Stimulated activated memory B cell treated with anti-CD40 and anti-IgM and Interleukin-4, amounts not matched to agents 10 μg/mL and 1 μg/mL and 100 μg/mL, for 72 hours (primary cell): Measurements from ENCODE around the gene PFKL.
A peak's percentile ranks its signal among the peaks of the same experiment; 100 is the strongest.
"Not testable (repeated sequence)": the region's sequence is repeated elsewhere in the genome, so short reads cannot be mapped to it uniquely, and the experiment has no call there.

Source experiments
- ATAC-seq: fragments of 150-1000 bp; cut with Tn5 transposase; 2 replicates; pipeline ENCODE4 v1.10.0; 2021
- H3K27ac Mint-ChIP-seq: one replicate; pipeline ENCODE4 v1.8.0; 2022; ENCODE audit warnings: mild to moderate bottlenecking, mixed read lengths
- H3K27me3 Mint-ChIP-seq: one replicate; pipeline ENCODE4 v1.8.0; 2022; ENCODE audit warnings: mixed read lengths
- H3K36me3 Mint-ChIP-seq: one replicate; pipeline ENCODE4 v1.8.0; 2022; ENCODE audit warnings: mixed read lengths
- H3K4me1 Mint-ChIP-seq: one replicate; pipeline ENCODE4 v1.8.0; 2022; ENCODE audit warnings: mixed read lengths
- H3K4me3 Mint-ChIP-seq: one replicate; pipeline ENCODE4 v1.8.0; 2022; ENCODE audit warnings: mild to moderate bottlenecking, moderate library complexity, mixed read lengths
- H3K9me3 Mint-ChIP-seq: one replicate; pipeline ENCODE4 v1.8.0; 2022; ENCODE audit warnings: mixed read lengths

Gene PFKL

DNA sequence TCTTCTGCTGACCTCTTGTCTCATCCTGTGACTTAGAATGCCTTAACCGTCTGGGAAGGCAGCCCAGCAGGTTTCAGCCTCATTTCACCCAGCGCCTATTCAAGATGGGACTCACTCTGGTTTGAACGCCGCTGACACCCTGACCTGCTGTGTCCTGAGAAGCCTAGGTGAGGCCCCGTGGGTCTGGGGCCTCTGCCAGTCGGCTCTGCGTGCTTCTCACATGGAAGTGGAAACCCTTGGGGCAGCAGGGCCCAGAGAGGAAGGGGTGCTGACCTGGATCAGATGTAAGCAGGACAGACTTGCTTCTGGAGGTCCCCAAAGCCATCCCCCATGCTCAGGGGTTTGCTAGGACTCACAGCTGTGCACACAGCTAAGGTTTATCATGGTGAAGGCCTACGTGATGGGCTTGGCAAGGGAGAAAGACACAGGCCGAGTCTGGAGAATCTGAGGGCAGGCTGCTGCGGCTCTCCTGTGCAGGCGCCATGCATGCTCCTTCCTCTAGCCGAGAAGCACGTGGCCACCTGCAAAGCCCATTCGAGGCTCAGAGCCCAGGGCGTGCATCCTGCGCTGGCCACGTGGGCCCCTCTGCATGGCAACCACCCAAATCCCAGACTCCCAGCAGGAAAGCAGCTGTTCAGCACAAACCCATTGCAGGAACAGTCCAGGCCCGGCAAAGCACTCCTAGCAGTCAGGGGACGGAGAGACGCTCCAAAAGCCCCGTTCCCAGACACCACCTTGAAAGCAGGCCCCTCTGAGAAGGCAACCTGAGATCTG, 57.4 kb downstream of the PFKL start:
- Mint-ChIP-seq H3K9me3 (no peaks in the 10 kb centered on the region), H3K27ac (no peak overlapping the region), H3K4me1 (peaks cover 52% of the 10 kb centered on the region), H3K27me3 (no peaks in the 10 kb centered on the region), H3K4me3 (no peak overlapping the region), H3K36me3 (peaks cover 7% of the 10 kb centered on the region)
- ATAC-seq, result no peak

DNA sequence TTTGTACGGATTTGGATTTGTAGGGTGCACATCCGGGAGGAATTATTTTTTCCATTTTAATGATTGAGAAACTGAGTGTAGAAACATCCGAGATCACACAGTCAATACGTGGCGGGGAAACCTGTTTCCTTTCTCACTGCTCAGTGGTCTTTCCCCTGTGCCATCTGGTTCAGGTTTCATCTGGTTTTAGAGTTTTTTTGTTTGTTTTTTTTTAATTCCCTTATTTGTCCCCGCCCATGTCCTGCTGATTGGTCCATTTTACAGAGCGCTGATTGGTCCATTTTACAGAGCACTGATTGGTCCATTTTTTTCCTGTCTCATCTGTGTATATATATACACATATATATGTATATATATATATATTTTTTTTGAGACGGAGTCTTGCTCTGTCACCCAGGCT, 59.5 kb downstream of the PFKL start:
- Mint-ChIP-seq H3K4me1 (peaks cover 30% of the 10 kb centered on the region), H3K27me3 (no peaks in the 10 kb centered on the region), H3K27ac (no peak overlapping the region), H3K9me3 (peaks cover 5% of the 10 kb centered on the region), H3K36me3 (peaks cover 15% of the 10 kb centered on the region), H3K4me3 (no peak overlapping the region)
- no peak for ATAC-seq

GRCh38 chr21:44360159-44360558, 60.3 kb downstream of the PFKL start:
- Mint-ChIP-seq H3K27ac (no peak overlapping the region), H3K36me3 (peaks cover 15% of the 10 kb centered on the region), H3K4me3 (no peak overlapping the region), H3K27me3 (no peaks in the 10 kb centered on the region), H3K4me1 (peaks cover 23% of the 10 kb centered on the region), H3K9me3 (peaks cover 5% of the 10 kb centered on the region)
- peak; percentile 55 for ATAC-seq

- not testable (repeated sequence) for H3K27ac Mint-ChIP-seq, ATAC-seq, H3K4me3 Mint-ChIP-seq, H3K4me1 Mint-ChIP-seq, H3K27me3 Mint-ChIP-seq, H3K9me3 Mint-ChIP-seq
- H3K36me3 Mint-ChIP-seq, result peaks cover 15% of the 10 kb centered on the region
Observed at GRCh38 chr21:44361903-44362302, 62.0 kb downstream of the PFKL start.

DNA sequence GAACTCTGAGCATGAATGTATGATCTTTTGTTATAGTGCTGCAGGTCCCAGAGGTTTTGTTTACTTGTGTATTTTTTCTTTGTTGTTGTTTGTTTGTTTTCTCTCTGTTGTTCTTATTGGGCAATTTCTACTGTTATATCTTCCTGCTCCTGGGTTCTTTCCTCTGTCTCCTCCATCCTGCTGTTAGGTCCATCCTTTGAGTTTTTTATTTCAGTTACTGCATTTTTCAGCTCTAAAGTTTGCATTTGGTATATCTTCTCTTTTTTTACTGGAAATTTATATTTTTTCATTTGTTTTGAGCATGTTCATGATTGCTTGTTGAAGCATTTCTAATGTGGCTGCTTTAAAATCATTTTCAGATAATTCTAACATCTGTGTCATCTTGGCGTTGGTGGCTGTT, 63.4 kb downstream of the PFKL start:
- H3K4me3 Mint-ChIP-seq, result no peak overlapping the region
- ATAC-seq, result no peak
- H3K27ac Mint-ChIP-seq, result no peak overlapping the region
- H3K4me1 Mint-ChIP-seq, result peaks cover 7% of the 10 kb centered on the region
- peaks cover 5% of the 10 kb centered on the region for H3K9me3 Mint-ChIP-seq
- no peaks in the 10 kb centered on the region for H3K27me3 Mint-ChIP-seq
- H3K36me3 Mint-ChIP-seq, result peaks cover 11% of the 10 kb centered on the region

DNA sequence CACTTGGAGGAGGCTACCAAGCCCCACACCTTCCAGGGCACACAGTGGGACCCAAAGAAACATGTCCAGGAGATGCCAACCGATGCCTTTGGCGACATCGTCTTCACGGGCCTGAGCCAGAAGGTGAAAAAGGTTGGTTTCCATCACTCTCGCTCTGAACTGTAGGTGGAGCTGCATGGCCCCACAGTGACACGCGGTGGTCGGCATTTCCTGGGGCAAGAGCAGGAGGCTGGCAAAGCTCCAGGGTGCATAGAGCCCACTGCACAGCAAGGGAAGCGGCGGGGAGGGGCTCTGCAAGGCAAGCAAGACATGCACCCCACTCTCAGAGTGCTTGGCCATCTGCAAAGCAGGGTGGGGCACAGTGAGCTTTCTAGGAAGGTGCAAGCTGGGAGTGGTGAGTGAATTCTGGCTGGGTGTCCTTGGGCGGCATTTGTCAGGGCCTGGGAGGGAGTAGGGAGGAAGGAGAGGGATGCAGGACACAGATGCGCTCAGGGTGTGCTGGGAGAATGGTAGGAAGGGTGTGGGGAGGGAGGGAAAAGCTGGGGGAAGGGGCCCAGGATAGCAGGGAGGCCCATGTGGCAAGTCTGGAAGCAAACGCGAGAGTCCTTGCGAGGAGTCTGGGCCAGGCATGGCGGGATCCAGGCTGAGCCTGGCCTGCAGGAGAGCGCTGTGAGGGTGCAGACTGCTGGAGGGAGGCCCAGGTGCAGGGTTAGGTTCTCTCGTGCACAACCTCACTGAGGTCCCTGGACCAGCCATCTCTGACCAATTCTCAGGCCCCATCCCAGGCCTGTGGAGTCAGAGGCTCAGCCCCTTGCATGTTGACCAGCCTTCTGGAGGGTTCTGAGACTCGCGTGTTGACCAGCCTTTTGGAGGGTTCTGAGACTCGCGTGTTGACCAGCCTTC, 64.5 kb downstream of the PFKL start:
- H3K9me3 Mint-ChIP-seq, result peaks cover 5% of the 10 kb centered on the region
- no peak overlapping the region for H3K27ac Mint-ChIP-seq
- H3K36me3 Mint-ChIP-seq, result peaks cover 8% of the 10 kb centered on the region
- peaks cover 16% of the 10 kb centered on the region for H3K4me1 Mint-ChIP-seq
- ATAC-seq, result no peak
- H3K4me3 Mint-ChIP-seq, result no peak overlapping the region
- H3K27me3 Mint-ChIP-seq, result no peaks in the 10 kb centered on the region

DNA sequence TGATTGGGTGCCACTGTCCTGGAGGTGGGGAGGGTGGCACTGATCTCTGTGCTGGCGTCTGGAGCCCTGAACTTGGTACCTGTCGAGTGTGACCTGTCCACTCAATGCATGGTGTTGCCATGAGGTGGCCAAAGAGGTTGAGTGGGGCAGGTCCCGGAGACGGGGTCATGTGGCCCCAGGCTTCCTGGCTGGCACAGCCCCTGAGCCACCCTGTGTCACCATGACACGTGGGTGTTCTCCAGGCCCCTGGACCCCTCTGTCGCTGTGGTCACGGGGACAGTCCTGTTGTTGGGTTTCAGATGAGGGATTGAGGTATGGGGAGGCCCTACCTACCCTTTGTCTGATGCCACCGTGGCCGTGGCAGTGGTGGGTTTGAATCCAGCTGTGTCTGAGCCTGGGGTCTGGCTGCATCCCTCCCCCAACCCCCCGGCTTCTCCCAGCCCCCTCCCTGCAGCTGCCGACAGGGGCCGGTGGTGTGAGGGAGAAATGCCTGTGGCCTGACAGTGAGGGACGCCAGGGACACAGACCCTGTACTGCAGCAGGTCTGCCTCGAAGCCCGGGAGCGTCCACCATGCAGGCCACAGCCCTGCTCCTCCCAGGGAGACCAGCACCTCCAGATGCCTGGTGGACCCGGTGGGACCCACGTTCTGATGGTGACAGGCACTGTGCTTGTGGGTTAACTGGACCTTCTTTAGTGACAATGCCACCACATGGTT, 65.6 kb downstream of the PFKL start:
- Mint-ChIP-seq H3K27me3 (no peaks in the 10 kb centered on the region), H3K4me3 (no peak overlapping the region), H3K4me1 (peaks cover 9% of the 10 kb centered on the region), H3K36me3 (peaks cover 8% of the 10 kb centered on the region), H3K27ac (no peak overlapping the region), H3K9me3 (peaks cover 5% of the 10 kb centered on the region)
- no peak for ATAC-seq

GRCh38 chr21:44365967-44366585, 66.2 kb downstream of the PFKL start:
- no peak overlapping the region for H3K27ac Mint-ChIP-seq
- peaks cover 9% of the 10 kb centered on the region for H3K4me1 Mint-ChIP-seq
- ATAC-seq, result no peak
- H3K4me3 Mint-ChIP-seq, result no peak overlapping the region
- H3K9me3 Mint-ChIP-seq, result peaks cover 5% of the 10 kb centered on the region
- peaks cover 8% of the 10 kb centered on the region for H3K36me3 Mint-ChIP-seq
- H3K27me3 Mint-ChIP-seq, result no peaks in the 10 kb centered on the region

DNA sequence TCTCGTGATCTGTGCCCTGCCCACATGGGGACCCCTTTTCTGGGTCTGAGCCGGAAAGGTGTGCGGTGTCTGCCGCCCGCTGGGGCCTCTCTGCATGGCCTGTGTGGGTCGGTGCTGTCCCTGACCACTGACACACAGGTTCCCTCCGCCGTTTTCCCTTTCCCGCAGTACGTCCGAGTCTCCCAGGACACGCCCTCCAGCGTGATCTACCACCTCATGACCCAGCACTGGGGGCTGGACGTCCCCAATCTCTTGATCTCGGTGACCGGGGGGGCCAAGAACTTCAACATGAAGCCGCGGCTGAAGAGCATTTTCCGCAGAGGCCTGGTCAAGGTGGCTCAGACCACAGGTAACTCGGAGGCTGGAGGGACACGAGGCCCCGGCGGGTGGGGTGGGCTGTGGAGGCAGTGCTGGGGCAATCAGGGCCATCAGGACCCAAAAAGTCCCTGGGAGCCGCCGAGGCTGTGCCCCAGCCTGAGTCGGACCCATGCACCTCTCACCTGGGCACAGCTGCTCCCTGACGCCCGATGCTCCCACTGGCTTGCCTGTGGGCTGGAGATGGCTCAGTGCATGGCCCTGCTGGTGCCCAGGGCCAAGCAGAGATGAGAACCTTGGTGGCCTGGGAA, 66.8 kb downstream of the PFKL start:
- H3K4me1 Mint-ChIP-seq, result peaks cover 9% of the 10 kb centered on the region
- H3K4me3 Mint-ChIP-seq, result no peak overlapping the region
- no peaks in the 10 kb centered on the region for H3K27me3 Mint-ChIP-seq
- ATAC-seq, result no peak
- peaks cover 13% of the 10 kb centered on the region for H3K36me3 Mint-ChIP-seq
- H3K27ac Mint-ChIP-seq, result no peak overlapping the region
- H3K9me3 Mint-ChIP-seq, result peaks cover 8% of the 10 kb centered on the region

GRCh38 chr21:44368711-44369446, 69.0 kb downstream of the PFKL start:
- H3K36me3 Mint-ChIP-seq, result peaks cover 10% of the 10 kb centered on the region
- no peak overlapping the region for H3K4me3 Mint-ChIP-seq
- H3K9me3 Mint-ChIP-seq, result peaks cover 3% of the 10 kb centered on the region
- peaks cover 9% of the 10 kb centered on the region for H3K4me1 Mint-ChIP-seq
- peak; percentile 65 for ATAC-seq
- H3K27me3 Mint-ChIP-seq, result no peaks in the 10 kb centered on the region
- no peak overlapping the region for H3K27ac Mint-ChIP-seq

DNA sequence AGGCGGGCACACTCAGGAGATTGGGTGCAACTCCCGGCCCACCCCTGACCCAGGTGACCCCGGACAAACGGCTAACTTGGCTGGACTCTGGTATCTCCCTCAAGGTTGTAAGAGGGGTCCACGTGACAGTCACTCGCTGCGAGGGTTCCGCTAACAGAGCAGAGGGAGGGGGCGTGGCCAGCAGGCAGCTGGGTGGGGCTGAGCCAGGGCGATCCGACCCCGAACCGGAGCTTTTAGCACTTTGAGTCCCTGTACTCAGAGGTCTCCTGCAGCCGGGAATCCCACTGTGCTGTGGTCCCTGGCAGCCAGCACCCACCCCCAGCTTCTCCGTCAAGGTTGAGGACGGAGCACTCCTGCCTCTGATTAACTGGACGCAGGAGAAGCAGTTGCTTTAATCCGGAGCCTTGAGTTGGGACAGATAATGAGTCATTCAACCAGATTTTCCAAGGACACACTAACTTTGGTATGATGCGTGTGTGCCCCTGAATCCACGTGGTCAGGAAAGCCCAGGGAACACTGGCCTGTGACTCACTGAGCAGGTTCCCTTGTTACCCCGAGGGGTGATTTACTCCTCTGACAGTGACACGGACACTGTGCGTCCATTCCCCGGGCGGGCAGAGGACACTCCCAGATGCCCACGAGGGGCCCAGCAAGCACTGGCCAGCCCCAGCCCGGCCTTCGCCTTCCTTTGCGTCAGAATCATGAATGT, 70.3 kb downstream of the PFKL start:
- Mint-ChIP-seq H3K4me3 (no peak overlapping the region), H3K36me3 (peaks cover 13% of the 10 kb centered on the region), H3K9me3 (peaks cover 5% of the 10 kb centered on the region), H3K27me3 (no peaks in the 10 kb centered on the region), H3K4me1 (peaks cover 14% of the 10 kb centered on the region), H3K27ac (no peak overlapping the region)
- ATAC-seq, result no peak

- Mint-ChIP-seq H3K9me3 (peaks cover 6% of the 10 kb centered on the region), H3K27ac (no peak overlapping the region), H3K4me1 (peaks cover 22% of the 10 kb centered on the region), H3K27me3 (no peaks in the 10 kb centered on the region), H3K4me3 (no peak overlapping the region), H3K36me3 (peaks cover 18% of the 10 kb centered on the region)
- no peak for ATAC-seq
Observed at GRCh38 chr21:44370786-44371410, 71.0 kb downstream of the PFKL start.

- Mint-ChIP-seq H3K27me3 (no peaks in the 10 kb centered on the region), H3K36me3 (peaks cover 18% of the 10 kb centered on the region), H3K4me3 (no peak overlapping the region), H3K27ac (no peak overlapping the region), H3K9me3 (peaks cover 6% of the 10 kb centered on the region), H3K4me1 (peaks cover 25% of the 10 kb centered on the region)
- ATAC-seq, result no peak
Observed at GRCh38 chr21:44371596-44371995, 71.7 kb downstream of the PFKL start.
